Peyer's patch (tissue), 4 donors: ENCODE measurements around the gene ZNF407.

Experiments used
- POLR2A ChIP-seq, 2 donors: fragments of 450-650 bp; IDR thresholded peaks; one replicate each; pipeline ENCODE4 v1.5.1; 2017; ENCODE audit warnings: antibody characterized with exemption in 2 of 2, mild to moderate bottlenecking in 2 of 2, moderate library complexity in 2 of 2
- TF ChIP-seq, protein P1 (sequence below), 6 experiments: fragments of 450-650 bp in 4 of 6; fragments of 200-600 bp in 2 of 6; sonication (generic) in 1 of 6; IDR thresholded peaks; one replicate each; pipeline ENCODE4 v1.5.1; 2017 to 2019; ENCODE audit warnings: antibody characterized with exemption in 6 of 6, mild to moderate bottlenecking in 3 of 6, moderate library complexity in 1 of 6

DNA sequence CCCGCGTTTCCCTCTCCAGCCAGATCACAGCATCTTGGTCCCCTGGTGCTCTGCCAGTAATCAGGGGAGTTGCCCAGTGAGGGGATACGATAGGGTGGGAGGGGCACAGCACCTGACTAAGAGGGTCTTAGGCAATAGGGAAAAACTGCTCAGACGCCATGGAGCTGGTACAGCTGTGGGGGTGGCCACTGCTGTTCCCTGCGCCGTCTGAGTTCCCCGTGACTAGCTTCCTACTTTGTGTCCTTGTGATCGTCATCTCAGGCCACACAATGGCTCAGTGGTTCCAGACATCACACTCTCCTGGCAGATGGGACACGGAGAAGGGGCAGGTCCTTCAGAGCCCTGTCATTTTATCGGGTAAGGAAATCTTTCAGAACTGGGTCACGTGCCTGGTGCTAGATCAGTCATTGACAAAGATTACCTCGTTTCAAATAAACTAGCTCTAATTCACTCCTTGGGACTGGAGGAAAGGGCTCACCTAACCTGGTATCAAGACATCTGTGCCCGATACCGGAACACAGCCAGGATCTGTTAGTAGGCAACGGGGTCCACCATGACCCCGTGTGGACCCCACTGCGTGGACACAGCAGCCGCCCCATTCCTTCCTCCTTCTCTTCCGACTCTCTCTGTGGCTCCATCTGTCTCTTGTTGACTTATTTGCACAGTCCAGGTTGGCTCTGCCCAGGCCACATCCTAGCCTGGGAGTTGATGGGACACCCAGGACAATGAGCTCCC, 509.7 kb downstream of the ZNF407 start:
- TF ChIP-seq, protein P1, sequence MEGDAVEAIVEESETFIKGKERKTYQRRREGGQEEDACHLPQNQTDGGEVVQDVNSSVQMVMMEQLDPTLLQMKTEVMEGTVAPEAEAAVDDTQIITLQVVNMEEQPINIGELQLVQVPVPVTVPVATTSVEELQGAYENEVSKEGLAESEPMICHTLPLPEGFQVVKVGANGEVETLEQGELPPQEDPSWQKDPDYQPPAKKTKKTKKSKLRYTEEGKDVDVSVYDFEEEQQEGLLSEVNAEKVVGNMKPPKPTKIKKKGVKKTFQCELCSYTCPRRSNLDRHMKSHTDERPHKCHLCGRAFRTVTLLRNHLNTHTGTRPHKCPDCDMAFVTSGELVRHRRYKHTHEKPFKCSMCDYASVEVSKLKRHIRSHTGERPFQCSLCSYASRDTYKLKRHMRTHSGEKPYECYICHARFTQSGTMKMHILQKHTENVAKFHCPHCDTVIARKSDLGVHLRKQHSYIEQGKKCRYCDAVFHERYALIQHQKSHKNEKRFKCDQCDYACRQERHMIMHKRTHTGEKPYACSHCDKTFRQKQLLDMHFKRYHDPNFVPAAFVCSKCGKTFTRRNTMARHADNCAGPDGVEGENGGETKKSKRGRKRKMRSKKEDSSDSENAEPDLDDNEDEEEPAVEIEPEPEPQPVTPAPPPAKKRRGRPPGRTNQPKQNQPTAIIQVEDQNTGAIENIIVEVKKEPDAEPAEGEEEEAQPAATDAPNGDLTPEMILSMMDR (IDR thresholded peaks at IDR 0.05): no peak
- no peak for TF ChIP-seq POLR2A (IDR thresholded peaks at IDR 0.05)
